Osteoblast (primary cell): Measurements from ENCODE around the gene CCNI. TPM values are rescaled to one million over a fixed set of nuclear protein-coding genes. Genes with fewer than 3 reads are reported as not detected.
A peak's percentile ranks its signal among the peaks of the same experiment; 100 is the strongest.

Experiments
- DNase-seq: peaks from one replicate; pipeline ENCODE4 v3.0.0; 2011; ENCODE audit warnings: low spot score, mixed read lengths; ENCODE audit not compliant: insufficient read length; ENCODE audit errors: missing footprints
- H2AFZ ChIP-seq: 2 replicates; pipeline ENCODE4 v1.6.0; 2011; ENCODE audit warnings: mild to moderate bottlenecking, low read length
- H3K27ac ChIP-seq: 2 replicates; pipeline ENCODE4 v1.5.1; 2011; ENCODE audit warnings: mild to moderate bottlenecking, low read depth, low read length, moderate library complexity
- H3K27me3 ChIP-seq: 2 replicates; pipeline ENCODE4 v1.6.0; 2012; ENCODE audit warnings: mild to moderate bottlenecking, control low read depth, inconsistent platforms, low read length, moderate library complexity; ENCODE audit not compliant: insufficient read depth
- H3K36me3 ChIP-seq: 2 replicates; pipeline ENCODE4 v1.5.1; 2011; ENCODE audit warnings: mild to moderate bottlenecking, low read length, control low read depth, moderate library complexity; ENCODE audit not compliant: insufficient read depth
- H3K4me1 ChIP-seq: 2 replicates; pipeline ENCODE4 v1.5.1; 2011; ENCODE audit warnings: mild to moderate bottlenecking, low read length, control low read depth, moderate library complexity; ENCODE audit not compliant: insufficient read depth
- H3K4me2 ChIP-seq: 2 replicates; pipeline ENCODE4 v1.6.0; 2011; ENCODE audit warnings: mild to moderate bottlenecking, low read length; ENCODE audit not compliant: insufficient read depth
- H3K4me3 ChIP-seq: fragments of 200-600 bp; sonication (generic); 3 replicates; pipeline ENCODE4 v1.5.1; 2012; ENCODE audit warnings: mild to moderate bottlenecking, low read length, inconsistent platforms; ENCODE audit not compliant: insufficient read depth
- H3K79me2 ChIP-seq: 2 replicates; pipeline ENCODE4 v1.6.0; 2012; ENCODE audit warnings: mild to moderate bottlenecking, low read length, control low read depth, inconsistent platforms; ENCODE audit not compliant: insufficient read depth
- H3K9me3 ChIP-seq: 2 replicates; pipeline ENCODE4 v1.5.1; 2011; ENCODE audit warnings: low read depth, low read length, control low read depth
- H4K20me1 ChIP-seq: 2 replicates; pipeline ENCODE4 v1.6.0; 2012; ENCODE audit warnings: mild to moderate bottlenecking, low read length, control low read depth; ENCODE audit not compliant: insufficient read depth
- CTCF ChIP-seq: IDR thresholded peaks from 2 replicates; pipeline ENCODE4 v1.5.1; 2011; ENCODE audit warnings: mild to moderate bottlenecking, low read depth, low read length, moderate library complexity; ENCODE audit errors: extremely low read depth
- total RNA-seq: library from RNA; depleted of rRNA; stranded (reverse); fragments of >200 nt; gene quantifications from 2 replicates; pipeline ENCODE4 v1.2.3, GENCODE V29; 2012

CCNI gene
- total RNA-seq, 1 donor, result 229 TPM

- peaks cover 74% of the 10 kb centered on the region for H3K36me3 ChIP-seq
- H3K27me3 ChIP-seq, result no peaks in the 10 kb centered on the region
- peak overlapping the region; percentile 81 for H3K27ac ChIP-seq
- TF ChIP-seq CTCF, result no peak
- H3K4me1 ChIP-seq, result peaks cover 57% of the 10 kb centered on the region
- H2AFZ ChIP-seq, result no peak overlapping the region
- DNase-seq, result no peak
- peaks cover 64% of the 10 kb centered on the region for H3K79me2 ChIP-seq
- H3K9me3 ChIP-seq, result no peaks in the 10 kb centered on the region
- H3K4me3 ChIP-seq, result no peak overlapping the region
- peaks cover 7% of the 10 kb centered on the region for H4K20me1 ChIP-seq
- peak overlapping the region; percentile 21 for H3K4me2 ChIP-seq
Observed at GRCh38 chr4:77007358-77008230, 68.2 kb downstream of the CCNI start.

GRCh38 chr4:77006753-77007353 lies 68.9 kb downstream of the CCNI start:
- Histone ChIP-seq H2AFZ (no peak overlapping the region), H4K20me1 (peaks cover 7% of the 10 kb centered on the region), H3K4me2 (peak overlapping the region; percentile 21), H3K4me3 (no peak overlapping the region), H3K27ac (peak overlapping the region; percentile 81), H3K36me3 (peaks cover 71% of the 10 kb centered on the region), H3K79me2 (peaks cover 64% of the 10 kb centered on the region), H3K4me1 (peaks cover 64% of the 10 kb centered on the region), H3K27me3 (no peaks in the 10 kb centered on the region), H3K9me3 (no peaks in the 10 kb centered on the region)
- no peak for TF ChIP-seq CTCF
- no peak for DNase-seq

- TF ChIP-seq CTCF, result no peak
- DNase-seq, result no peak
- Histone ChIP-seq H3K79me2 (peaks cover 49% of the 10 kb centered on the region), H2AFZ (no peak overlapping the region), H3K27me3 (no peaks in the 10 kb centered on the region), H3K27ac (peak overlapping the region; percentile 87), H3K4me3 (no peak overlapping the region), H3K4me1 (peaks cover 49% of the 10 kb centered on the region), H3K36me3 (peaks cover 78% of the 10 kb centered on the region), H3K9me3 (no peaks in the 10 kb centered on the region), H4K20me1 (peaks cover 7% of the 10 kb centered on the region), H3K4me2 (no peak overlapping the region)
Observed at GRCh38 chr4:77003400-77003799, 72.4 kb downstream of the CCNI start.

- Histone ChIP-seq H3K4me3 (peak overlapping the region; percentile 1), H4K20me1 (peaks cover under 1% of the 10 kb centered on the region), H3K4me1 (peaks cover 43% of the 10 kb centered on the region), H3K27me3 (no peaks in the 10 kb centered on the region), H2AFZ (no peak overlapping the region), H3K79me2 (peaks cover 50% of the 10 kb centered on the region), H3K36me3 (peaks cover 84% of the 10 kb centered on the region), H3K4me2 (peak overlapping the region; percentile 57), H3K9me3 (no peaks in the 10 kb centered on the region), H3K27ac (peak overlapping the region; percentile 87)
- no peak for TF ChIP-seq CTCF
- no peak for DNase-seq
Observed at GRCh38 chr4:77002321-77003107, 73.3 kb downstream of the CCNI start.
